HepG2 (cell line): ENCODE measurements around the gene ABHD2. TPM values are rescaled to one million over a fixed set of nuclear protein-coding genes. Genes with fewer than 3 reads are reported as not detected.

Experiments used
- ATAC-seq: fragments of 200-7000 bp; cut with Tn5 transposase; 3 replicates; pipeline ENCODE4 v1.9.1; 2020; ENCODE audit warnings: mild to moderate bottlenecking, moderate library complexity
- BruUV-seq: library from RNA; stranded (reverse); fragments of 400-500 nt; replicated peaks from 2 replicates; lab custom pipeline; 2021; lab: Mats Ljungman, UMichigan
- CTCF ChIA-PET: fragments of 300-600 bp; formaldehyde crosslinking; extraction: SDS; loops from one replicate; lab custom pipeline; 2021; ENCODE audit warnings: low total read pairs, inconsistent platforms, low intra/inter-chr PET ratio; lab: Yijun Ruan, JAX
- POLR2A ChIA-PET: fragments of 350-600 bp; sonication (Branson Sonifier 250); formaldehyde crosslinking; loops from one replicate; lab custom pipeline; 2020; ENCODE audit warnings: antibody characterized with exemption, inconsistent platforms; lab: Yijun Ruan, JAX
- DNase-seq: peaks from one replicate; pipeline ENCODE4 v3.0.0-alpha.2; 2015; ENCODE audit warnings: low spot score
- FAIRE-seq: peaks from 3 replicates; lab custom pipeline; 2011; peaks lifted over from hg19 to GRCh38; lab: Jason Lieb, UNC
- H2AFZ ChIP-seq: one replicate; pipeline ENCODE4 v1.6.1; 2011; ENCODE audit warnings: low read length, inconsistent platforms
- H3K27ac ChIP-seq: fragments of 300-600 bp; 3 replicates; pipeline ENCODE4 v1.8.0; 2011; ENCODE audit warnings: mixed run types, mild to moderate bottlenecking, mixed read lengths, low read length, inconsistent platforms; ENCODE audit not compliant: insufficient read depth; ENCODE audit errors: extremely low read length
- H3K27me3 ChIP-seq, 2 experiments: fragments of 200-600 bp in 1 of 2; 2 replicates in 1 of 2; 3 replicates in 1 of 2; pipeline versions ENCODE4 v1.6.0 to v1.8.0; 2011; ENCODE audit warnings: low read length in 2 of 2, mild to moderate bottlenecking in 2 of 2, moderate library complexity in 2 of 2, inconsistent platforms in 1 of 2; ENCODE audit not compliant: insufficient read depth in 2 of 2, control insufficient read depth in 1 of 2
- H3K36me3 ChIP-seq, 2 experiments: fragments of 200-600 bp in 1 of 2; replicated peaks in 1 of 2; 2 replicates in 1 of 2; 3 replicates in 1 of 2; pipeline versions ENCODE4 v1.5.1 to v1.8.0; 2011; ENCODE audit warnings: low read length in 2 of 2, inconsistent platforms in 1 of 2; ENCODE audit not compliant: insufficient read depth in 2 of 2, control insufficient read depth in 1 of 2
- H3K4me1 ChIP-seq: 2 replicates; pipeline ENCODE4 v1.5.1; 2012; ENCODE audit warnings: low read length, inconsistent platforms; ENCODE audit not compliant: insufficient read depth
- H3K4me2 ChIP-seq: 2 replicates; pipeline ENCODE4 v1.6.0; 2011; ENCODE audit warnings: low read depth, low read length, inconsistent platforms
- H3K4me3 ChIP-seq, 3 experiments: fragments of 200-600 bp in 1 of 3; sonication (generic), shearing (Covaris generic) in 1 of 3; replicated peaks in 1 of 3; 2 replicates each; pipeline ENCODE4 v1.5.1; 2011 to 2016; ENCODE audit warnings: low read length in 3 of 3, inconsistent platforms in 2 of 3, low read depth in 2 of 3, mild to moderate bottlenecking in 2 of 3, control low read depth in 1 of 3, mixed read lengths in 1 of 3; ENCODE audit not compliant: insufficient read depth in 1 of 3
- H3K79me2 ChIP-seq: one replicate; pipeline ENCODE4 v1.6.1; 2011; ENCODE audit warnings: low read length, inconsistent platforms; ENCODE audit not compliant: insufficient read depth
- H3K9ac ChIP-seq: 2 replicates; pipeline ENCODE4 v1.6.0; 2011; ENCODE audit warnings: mild to moderate bottlenecking, low read depth, low read length, inconsistent platforms; ENCODE audit not compliant: insufficient read depth
- H3K9me3 ChIP-seq: 2 replicates; pipeline ENCODE4 v1.5.1; 2012; ENCODE audit warnings: mild to moderate bottlenecking, low read length
- H4K20me1 ChIP-seq: 2 replicates; pipeline ENCODE4 v1.6.0; 2011; ENCODE audit warnings: inconsistent platforms, mild to moderate bottlenecking, low read length, moderate library complexity; ENCODE audit not compliant: insufficient read depth
- AGO2 ChIP-seq: fragments of 200-400 bp; formaldehyde crosslinking; optimal IDR thresholded peaks from 2 replicates; pipeline ENCODE3; 2017; ENCODE audit warnings: mild to moderate bottlenecking, low read depth, low read length, moderate library complexity
- ATF6 ChIP-seq: sonication (generic); formaldehyde crosslinking; conservative IDR thresholded peaks from 2 replicates; pipeline ENCODE4 v1.4.0; 2020; ENCODE audit warnings: missing genetic modification reagents
- CCAR2 ChIP-seq: fragments of 200-400 bp; formaldehyde crosslinking; optimal IDR thresholded peaks from 2 replicates; pipeline ENCODE3; 2018; ENCODE audit warnings: low read depth, mild to moderate bottlenecking, low read length, moderate library complexity
- FIP1L1 ChIP-seq: fragments of 200-400 bp; formaldehyde crosslinking; IDR thresholded peaks from 2 replicates; pipeline ENCODE4 v1.6.1; 2018; ENCODE audit warnings: low read depth, mild to moderate bottlenecking, low read length, moderate library complexity, borderline replicate concordance; ENCODE audit not compliant: insufficient read depth
- FUBP1 ChIP-seq: sonication (generic); formaldehyde crosslinking; IDR thresholded peaks from 2 replicates; pipeline ENCODE4 v1.5.1; 2020; ENCODE audit warnings: missing genetic modification reagents, mild to moderate bottlenecking, borderline replicate concordance
- NFE2L2 ChIP-seq: fragments of 150-350 bp; IDR thresholded peaks from 2 replicates; pipeline ENCODE4 v1.6.1; 2014; ENCODE audit warnings: low read length
- PATZ1 ChIP-seq: sonication (generic); formaldehyde crosslinking; IDR thresholded peaks from 2 replicates; pipeline ENCODE4 v1.4.0; 2020; ENCODE audit warnings: missing genetic modification reagents
- PLRG1 ChIP-seq: fragments of 450-650 bp; conservative IDR thresholded peaks from 2 replicates; pipeline ENCODE4 v1.6.1; 2016
- PRPF4 ChIP-seq: fragments of 200-400 bp; formaldehyde crosslinking; IDR thresholded peaks from 2 replicates; pipeline ENCODE4 v1.6.1; 2016; ENCODE audit warnings: low read length, low read depth; ENCODE audit not compliant: poor library complexity, severe bottlenecking
- RAD21 ChIP-seq: fragments of 450-650 bp; formaldehyde crosslinking; IDR thresholded peaks from 2 replicates; pipeline ENCODE4 v1.5.0; 2020; ENCODE audit warnings: mild to moderate bottlenecking
- RBM39 ChIP-seq: fragments of 200-400 bp; formaldehyde crosslinking; IDR thresholded peaks from one replicate; pipeline ENCODE4 v1.6.1; 2018; ENCODE audit warnings: antibody characterized with exemption, mild to moderate bottlenecking, low read depth, low read length; ENCODE audit not compliant: poor library complexity, severe bottlenecking
- TGIF2 ChIP-seq: IDR thresholded peaks from 2 replicates; pipeline ENCODE4 v1.6.1; 2016; ENCODE audit warnings: control low read depth, missing compliant biosample characterization
- ZC3H13 ChIP-seq: sonication (generic); formaldehyde crosslinking; IDR thresholded peaks from 2 replicates; pipeline ENCODE4 v1.8.1; 2023; ENCODE audit warnings: mild to moderate bottlenecking, missing genetic modification reagents, moderate library complexity
- ZFP41 ChIP-seq: sonication (generic); formaldehyde crosslinking; IDR thresholded peaks from 2 replicates; pipeline ENCODE4 v1.4.0; 2020; ENCODE audit warnings: mild to moderate bottlenecking, missing genetic modification reagents, borderline replicate concordance
- ZNF180 ChIP-seq: sonication (generic); formaldehyde crosslinking; IDR thresholded peaks from 2 replicates; pipeline ENCODE4 v1.4.0; 2020; ENCODE audit warnings: low read depth, missing genetic modification reagents, borderline replicate concordance
- ZNF275 ChIP-seq: sonication (generic); formaldehyde crosslinking; IDR thresholded peaks from 2 replicates; pipeline ENCODE4 v1.8.0; 2022; ENCODE audit warnings: missing genetic modification reagents, mild to moderate bottlenecking, inconsistent platforms, borderline replicate concordance
- ZNF34 ChIP-seq: sonication (generic); formaldehyde crosslinking; IDR thresholded peaks from 2 replicates; pipeline ENCODE4 v1.4.0; 2020; ENCODE audit warnings: mild to moderate bottlenecking, missing genetic modification reagents, borderline replicate concordance
- ZNF768 ChIP-seq: sonication (generic); formaldehyde crosslinking; IDR thresholded peaks from 2 replicates; pipeline ENCODE4 v1.4.0; 2020; ENCODE audit warnings: missing genetic modification reagents
- WGBS: methylation state at CpG from one replicate; pipeline ENCODE4 v1.1.6; 2017; ENCODE audit warnings: low lambda C conversion rate; 5-methylcytosine and 5-hydroxymethylcytosine counted together
- in situ Hi-C: cut with HindIII; loops from 2 replicates; pipeline ENCODE4 v1.10.0; 2017; ENCODE audit warnings: low pct_unique_long_range_greater_than_20kb; ENCODE audit not compliant: extremely low pct_ligation_motif_present
- intact Hi-C: fragments of 100-400 bp; cut with micrococcal nuclease; formaldehyde crosslinking; loops from one replicate; pipeline ENCODE4 v1.10.0; 2022; ENCODE audit not compliant: unreplicated experiment
- polyA plus RNA-seq, 8 experiments: library from polyadenylated mRNA; depleted of rRNA in 3 of 8; stranded (reverse) in 7 of 8; unstranded in 1 of 8; fragments of >200 nt; fragmentation: Illumina TruSeq in 4 of 8; extraction: Trizol in 4 of 8; gene quantifications; 2 replicates each; pipeline versions ENCODE4 v1.2.1 to v1.2.3, GENCODE V29; 2011 to 2016; ENCODE audit warnings: low read depth in 4 of 8, missing spikeins in 1 of 8, mixed read lengths in 1 of 8; ENCODE audit not compliant: insufficient read depth in 1 of 8
- total RNA-seq, 5 experiments: library from RNA; depleted of rRNA; stranded (reverse); fragments of >200 nt; fragmentation: Illumina TruSeq; extraction: Trizol; gene quantifications; 2 replicates each; pipeline ENCODE4 v1.2.3, GENCODE V29; 2016; ENCODE audit warnings: low read depth in 1 of 5

ABHD2 gene
- total and polyA plus RNA-seq, 2 of the 13 experiments (the other 11 are each of a cell fraction or from before 2014, with no cell fraction given): 14.8 to 22.4 TPM

GRCh38 chr15:89192136-89192535 is 103.9 kb downstream of the ABHD2 start:
- H3K4me1 ChIP-seq: peaks cover 14% of the 10 kb centered on the region
- no TSS peak for BruUV-seq
- H3K36me3 ChIP-seq: peaks cover 8 to 59% of the 10 kb centered on the region in 2 experiments
- ChIA-PET CTCF (no interaction called here), POLR2A (no interaction called here)
- no peaks in the 10 kb centered on the region for H4K20me1 ChIP-seq
- H3K27ac ChIP-seq: no peak overlapping the region
- H3K4me3 ChIP-seq: no peak overlapping the region
- DNase-seq (no peak), ATAC-seq (no peak), FAIRE-seq (no peak)
- no peaks in the 10 kb centered on the region for H3K9me3 ChIP-seq
- H3K27me3 ChIP-seq: no peaks in the 10 kb centered on the region
- no peak overlapping the region for H3K4me2 ChIP-seq
- intact Hi-C loops (no loop called here), in situ Hi-C loops (no loop called here)
- no peaks in the 10 kb centered on the region for H3K79me2 ChIP-seq
- WGBS: 82% methylated on average over 2 of the region's 2 CpGs
- no peak overlapping the region for H3K9ac ChIP-seq
- no peak overlapping the region for H2AFZ ChIP-seq
- TF ChIP-seq ZNF180 (CRISPR knock-in tag) (no peak), PLRG1 (no peak), ZNF34 (CRISPR knock-in tag) (no peak), PATZ1 (CRISPR knock-in tag) (no peak), PRPF4 (no peak), ZC3H13 (CRISPR knock-in tag) (no peak), FUBP1 (no peak), RBM39 (no peak), FIP1L1 (no peak), TGIF2 (CRISPR knock-in tag) (no peak), ZFP41 (CRISPR knock-in tag) (no peak), CCAR2 (no peak), ZNF275 (no peak), ATF6 (CRISPR knock-in tag) (no peak), AGO2 (no peak), RAD21 (no peak), ZNF768 (CRISPR knock-in tag) (no peak), NFE2L2 (no peak)
